Measurements from ENCODE around the gene ENPEP.

DNA sequence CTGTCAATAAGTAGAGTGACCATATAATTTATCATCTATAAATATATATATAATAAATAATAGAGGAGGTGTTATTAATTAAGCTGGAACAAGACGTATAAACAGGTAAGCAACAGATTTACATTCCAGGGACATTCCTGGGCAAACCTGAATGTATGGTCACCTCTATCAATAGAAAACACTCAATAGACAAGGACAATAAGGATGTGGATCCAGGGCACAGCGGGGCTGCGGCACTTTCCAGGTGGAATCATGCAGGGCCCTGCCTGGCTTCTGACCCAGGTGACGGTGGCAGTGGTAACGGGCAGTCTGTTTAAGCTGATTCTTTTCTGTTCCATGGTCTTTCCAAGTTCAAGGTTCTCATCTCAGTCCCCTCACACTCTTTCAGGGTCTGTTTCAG lies 22.5 kb downstream of the ENPEP start:
- TF ChIP-seq, protein P1, sequence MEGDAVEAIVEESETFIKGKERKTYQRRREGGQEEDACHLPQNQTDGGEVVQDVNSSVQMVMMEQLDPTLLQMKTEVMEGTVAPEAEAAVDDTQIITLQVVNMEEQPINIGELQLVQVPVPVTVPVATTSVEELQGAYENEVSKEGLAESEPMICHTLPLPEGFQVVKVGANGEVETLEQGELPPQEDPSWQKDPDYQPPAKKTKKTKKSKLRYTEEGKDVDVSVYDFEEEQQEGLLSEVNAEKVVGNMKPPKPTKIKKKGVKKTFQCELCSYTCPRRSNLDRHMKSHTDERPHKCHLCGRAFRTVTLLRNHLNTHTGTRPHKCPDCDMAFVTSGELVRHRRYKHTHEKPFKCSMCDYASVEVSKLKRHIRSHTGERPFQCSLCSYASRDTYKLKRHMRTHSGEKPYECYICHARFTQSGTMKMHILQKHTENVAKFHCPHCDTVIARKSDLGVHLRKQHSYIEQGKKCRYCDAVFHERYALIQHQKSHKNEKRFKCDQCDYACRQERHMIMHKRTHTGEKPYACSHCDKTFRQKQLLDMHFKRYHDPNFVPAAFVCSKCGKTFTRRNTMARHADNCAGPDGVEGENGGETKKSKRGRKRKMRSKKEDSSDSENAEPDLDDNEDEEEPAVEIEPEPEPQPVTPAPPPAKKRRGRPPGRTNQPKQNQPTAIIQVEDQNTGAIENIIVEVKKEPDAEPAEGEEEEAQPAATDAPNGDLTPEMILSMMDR (conservative IDR thresholded peaks at IDR 0.05; ENCODE audit: low read length): no peak
- TF ChIP-seq EZH2phosphoT487 (IDR thresholded peaks at IDR 0.05; ENCODE audit: borderline replicate concordance, low read depth, low read length): no peak
